IMR-90 (cell line): ENCODE results near the gene RGS3.

Source experiments
- BHLHE40 ChIP-seq: fragments of 150-350 bp; IDR thresholded peaks from 2 replicates; pipeline ENCODE4 v1.6.1; 2016; ENCODE audit warnings: mild to moderate bottlenecking, low read depth, low read length
- CEBPB ChIP-seq: IDR thresholded peaks from 2 replicates; pipeline ENCODE4 v1.6.1; 2012; ENCODE audit warnings: low read depth, low read length, improper control_type of control experiment
- MAZ ChIP-seq: IDR thresholded peaks from 2 replicates; pipeline ENCODE4 v1.6.1; 2012; ENCODE audit warnings: low read depth, mild to moderate bottlenecking, low read length, improper control_type of control experiment, moderate library complexity, borderline replicate concordance
- POLR2A ChIP-seq: IDR thresholded peaks from 2 replicates; pipeline ENCODE4 v1.6.1; 2012; ENCODE audit warnings: mild to moderate bottlenecking, low read depth, low read length
- RAD21 ChIP-seq: IDR thresholded peaks from 2 replicates; pipeline ENCODE4 v1.6.1; 2012; ENCODE audit warnings: low read length, improper control_type of control experiment
- SMC3 ChIP-seq: fragments of 150-350 bp; IDR thresholded peaks from 2 replicates; pipeline ENCODE4 v1.6.1; 2016; ENCODE audit warnings: low read depth, mild to moderate bottlenecking, antibody characterized with exemption, low read length, moderate library complexity
- TF ChIP-seq, protein P1 (sequence below): conservative IDR thresholded peaks from 2 replicates; pipeline ENCODE4 v1.5.1; 2012; ENCODE audit warnings: mild to moderate bottlenecking, low read depth, low read length, improper control_type of control experiment
- TF ChIP-seq, protein P2 (sequence below): fragments of 150-350 bp; IDR thresholded peaks from 2 replicates; pipeline ENCODE4 v1.6.1; 2017; ENCODE audit warnings: mild to moderate bottlenecking, antibody characterized with exemption, low read length, low read depth
- TF ChIP-seq, protein P3 (sequence below): fragments of 150-350 bp; IDR thresholded peaks from 2 replicates; pipeline ENCODE4 v1.6.1; 2016; ENCODE audit warnings: low read depth, mild to moderate bottlenecking, low read length, moderate library complexity, borderline replicate concordance

DNA sequence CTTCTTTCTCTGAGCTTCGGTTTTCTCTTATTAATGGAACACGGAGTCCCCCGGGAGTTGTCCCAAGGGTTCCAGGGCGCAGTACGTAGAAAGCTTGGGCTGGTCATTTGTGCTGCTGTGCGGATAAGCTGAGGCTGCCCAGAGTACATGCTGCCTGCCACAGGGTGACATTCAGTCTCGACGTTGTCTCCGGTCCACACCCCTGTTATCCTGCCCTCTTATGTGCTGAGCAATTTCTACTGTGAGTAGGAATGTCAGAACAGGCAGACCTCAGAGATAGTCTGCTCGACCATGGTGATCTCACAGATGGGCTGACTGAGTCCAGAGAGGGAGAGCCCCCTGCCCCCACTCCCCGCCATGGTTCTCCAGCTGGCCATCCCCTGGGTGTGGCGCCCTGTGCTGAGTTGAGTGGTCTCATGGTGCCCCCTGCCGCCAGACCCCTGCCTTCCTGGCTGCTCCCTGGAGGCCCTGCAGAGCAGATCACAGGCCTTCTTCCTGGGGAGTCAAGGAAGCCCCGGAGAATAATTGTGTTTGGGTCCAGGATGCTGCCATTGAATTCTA is 124.0 kb downstream of the RGS3 start:
- TF ChIP-seq, protein P1, sequence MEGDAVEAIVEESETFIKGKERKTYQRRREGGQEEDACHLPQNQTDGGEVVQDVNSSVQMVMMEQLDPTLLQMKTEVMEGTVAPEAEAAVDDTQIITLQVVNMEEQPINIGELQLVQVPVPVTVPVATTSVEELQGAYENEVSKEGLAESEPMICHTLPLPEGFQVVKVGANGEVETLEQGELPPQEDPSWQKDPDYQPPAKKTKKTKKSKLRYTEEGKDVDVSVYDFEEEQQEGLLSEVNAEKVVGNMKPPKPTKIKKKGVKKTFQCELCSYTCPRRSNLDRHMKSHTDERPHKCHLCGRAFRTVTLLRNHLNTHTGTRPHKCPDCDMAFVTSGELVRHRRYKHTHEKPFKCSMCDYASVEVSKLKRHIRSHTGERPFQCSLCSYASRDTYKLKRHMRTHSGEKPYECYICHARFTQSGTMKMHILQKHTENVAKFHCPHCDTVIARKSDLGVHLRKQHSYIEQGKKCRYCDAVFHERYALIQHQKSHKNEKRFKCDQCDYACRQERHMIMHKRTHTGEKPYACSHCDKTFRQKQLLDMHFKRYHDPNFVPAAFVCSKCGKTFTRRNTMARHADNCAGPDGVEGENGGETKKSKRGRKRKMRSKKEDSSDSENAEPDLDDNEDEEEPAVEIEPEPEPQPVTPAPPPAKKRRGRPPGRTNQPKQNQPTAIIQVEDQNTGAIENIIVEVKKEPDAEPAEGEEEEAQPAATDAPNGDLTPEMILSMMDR, result peak; percentile 63
- TF ChIP-seq BHLHE40 (no peak), POLR2A (no peak), RAD21 (peak; percentile 77), CEBPB (no peak), SMC3 (peak; percentile 82), MAZ (no peak)
- TF ChIP-seq, protein P2, sequence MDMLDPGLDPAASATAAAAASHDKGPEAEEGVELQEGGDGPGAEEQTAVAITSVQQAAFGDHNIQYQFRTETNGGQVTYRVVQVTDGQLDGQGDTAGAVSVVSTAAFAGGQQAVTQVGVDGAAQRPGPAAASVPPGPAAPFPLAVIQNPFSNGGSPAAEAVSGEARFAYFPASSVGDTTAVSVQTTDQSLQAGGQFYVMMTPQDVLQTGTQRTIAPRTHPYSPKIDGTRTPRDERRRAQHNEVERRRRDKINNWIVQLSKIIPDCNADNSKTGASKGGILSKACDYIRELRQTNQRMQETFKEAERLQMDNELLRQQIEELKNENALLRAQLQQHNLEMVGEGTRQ, result no peak
- TF ChIP-seq, protein P3, sequence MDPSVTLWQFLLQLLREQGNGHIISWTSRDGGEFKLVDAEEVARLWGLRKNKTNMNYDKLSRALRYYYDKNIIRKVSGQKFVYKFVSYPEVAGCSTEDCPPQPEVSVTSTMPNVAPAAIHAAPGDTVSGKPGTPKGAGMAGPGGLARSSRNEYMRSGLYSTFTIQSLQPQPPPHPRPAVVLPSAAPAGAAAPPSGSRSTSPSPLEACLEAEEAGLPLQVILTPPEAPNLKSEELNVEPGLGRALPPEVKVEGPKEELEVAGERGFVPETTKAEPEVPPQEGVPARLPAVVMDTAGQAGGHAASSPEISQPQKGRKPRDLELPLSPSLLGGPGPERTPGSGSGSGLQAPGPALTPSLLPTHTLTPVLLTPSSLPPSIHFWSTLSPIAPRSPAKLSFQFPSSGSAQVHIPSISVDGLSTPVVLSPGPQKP, result no peak
